ENCODE measurements around the gene GID4.

DNA sequence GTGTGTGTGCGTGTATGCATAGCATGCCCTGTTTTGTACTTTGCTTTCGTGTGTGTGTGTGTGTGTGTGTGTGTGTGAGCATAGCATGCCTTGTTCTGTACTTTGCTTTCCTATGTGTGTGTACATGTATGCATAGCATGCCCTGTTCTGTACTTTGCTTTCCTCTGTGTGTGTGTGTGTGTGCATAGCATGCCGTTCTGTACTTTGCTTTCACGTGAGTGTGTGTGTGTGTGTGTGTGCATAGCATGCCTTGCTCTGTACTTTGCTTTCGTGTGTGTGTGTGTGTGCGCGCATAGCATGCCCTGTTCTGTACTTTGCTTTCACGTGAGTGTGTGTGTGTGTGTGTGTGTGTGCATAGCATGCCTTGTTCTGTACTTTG lies 39.2 kb upstream of the GID4 start:
- TF ChIP-seq, protein P1, sequence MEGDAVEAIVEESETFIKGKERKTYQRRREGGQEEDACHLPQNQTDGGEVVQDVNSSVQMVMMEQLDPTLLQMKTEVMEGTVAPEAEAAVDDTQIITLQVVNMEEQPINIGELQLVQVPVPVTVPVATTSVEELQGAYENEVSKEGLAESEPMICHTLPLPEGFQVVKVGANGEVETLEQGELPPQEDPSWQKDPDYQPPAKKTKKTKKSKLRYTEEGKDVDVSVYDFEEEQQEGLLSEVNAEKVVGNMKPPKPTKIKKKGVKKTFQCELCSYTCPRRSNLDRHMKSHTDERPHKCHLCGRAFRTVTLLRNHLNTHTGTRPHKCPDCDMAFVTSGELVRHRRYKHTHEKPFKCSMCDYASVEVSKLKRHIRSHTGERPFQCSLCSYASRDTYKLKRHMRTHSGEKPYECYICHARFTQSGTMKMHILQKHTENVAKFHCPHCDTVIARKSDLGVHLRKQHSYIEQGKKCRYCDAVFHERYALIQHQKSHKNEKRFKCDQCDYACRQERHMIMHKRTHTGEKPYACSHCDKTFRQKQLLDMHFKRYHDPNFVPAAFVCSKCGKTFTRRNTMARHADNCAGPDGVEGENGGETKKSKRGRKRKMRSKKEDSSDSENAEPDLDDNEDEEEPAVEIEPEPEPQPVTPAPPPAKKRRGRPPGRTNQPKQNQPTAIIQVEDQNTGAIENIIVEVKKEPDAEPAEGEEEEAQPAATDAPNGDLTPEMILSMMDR (IDR thresholded peaks at IDR 0.05): no peak
- TF ChIP-seq POLR2AphosphoS5 (IDR thresholded peaks at IDR 0.05): no peak
